GM13977 (cell line): Measurements from ENCODE around the gene ANXA4.

Experiments used
- DNase-seq: peaks from one replicate; pipeline ENCODE4 v3.0.0; 2012; ENCODE audit warnings: low spot score
- in situ Hi-C: fragments of 300-500 bp; cut with MboI; formaldehyde crosslinking; loops from one replicate; pipeline ENCODE4 v1.12.0; 2022; ENCODE audit warnings: low sequenced_read_pairs, low pct_unique_long_range_greater_than_20kb, mixed read lengths, inconsistent platforms; ENCODE audit not compliant: unreplicated experiment
- TF ChIP-seq, protein P1 (sequence below): IDR thresholded peaks from 2 replicates; pipeline ENCODE4 v1.5.1; 2012; ENCODE audit warnings: mild to moderate bottlenecking, control low read depth; ENCODE audit not compliant: insufficient read depth; ENCODE audit errors: extremely low read depth, missing control alignments

Gene ANXA4

DNA sequence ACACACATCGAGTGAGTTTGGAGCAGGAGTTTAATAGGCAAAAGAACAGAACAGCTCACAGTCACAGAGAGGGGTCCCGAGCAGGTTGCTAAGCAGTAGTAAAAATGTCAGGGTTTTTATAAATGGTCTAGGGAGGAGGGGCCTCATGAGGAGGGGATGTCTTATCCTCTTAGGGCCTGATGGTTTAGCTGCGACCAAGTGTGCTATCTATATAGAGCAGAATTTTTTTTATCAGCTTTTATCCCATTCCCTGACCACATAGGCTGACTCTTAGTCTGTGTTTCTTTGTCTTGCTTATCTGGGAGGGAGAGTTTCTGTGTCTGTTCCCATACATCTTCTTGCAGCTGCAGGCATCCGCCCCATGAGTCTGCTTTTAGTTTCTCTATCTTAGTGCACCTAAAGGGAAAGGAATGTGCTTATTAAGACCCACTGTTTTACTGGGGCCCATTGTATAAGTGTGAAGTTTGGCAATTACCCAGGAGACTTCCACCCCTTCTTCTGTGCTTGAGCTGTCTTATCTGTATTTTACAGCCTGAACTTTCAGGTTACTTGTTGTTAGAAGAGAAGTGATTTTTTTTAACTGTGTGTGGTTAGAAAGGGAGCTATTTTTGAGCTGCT is 57.1 kb downstream of the ANXA4 start:
- no peak for DNase-seq
- TF ChIP-seq, protein P1, sequence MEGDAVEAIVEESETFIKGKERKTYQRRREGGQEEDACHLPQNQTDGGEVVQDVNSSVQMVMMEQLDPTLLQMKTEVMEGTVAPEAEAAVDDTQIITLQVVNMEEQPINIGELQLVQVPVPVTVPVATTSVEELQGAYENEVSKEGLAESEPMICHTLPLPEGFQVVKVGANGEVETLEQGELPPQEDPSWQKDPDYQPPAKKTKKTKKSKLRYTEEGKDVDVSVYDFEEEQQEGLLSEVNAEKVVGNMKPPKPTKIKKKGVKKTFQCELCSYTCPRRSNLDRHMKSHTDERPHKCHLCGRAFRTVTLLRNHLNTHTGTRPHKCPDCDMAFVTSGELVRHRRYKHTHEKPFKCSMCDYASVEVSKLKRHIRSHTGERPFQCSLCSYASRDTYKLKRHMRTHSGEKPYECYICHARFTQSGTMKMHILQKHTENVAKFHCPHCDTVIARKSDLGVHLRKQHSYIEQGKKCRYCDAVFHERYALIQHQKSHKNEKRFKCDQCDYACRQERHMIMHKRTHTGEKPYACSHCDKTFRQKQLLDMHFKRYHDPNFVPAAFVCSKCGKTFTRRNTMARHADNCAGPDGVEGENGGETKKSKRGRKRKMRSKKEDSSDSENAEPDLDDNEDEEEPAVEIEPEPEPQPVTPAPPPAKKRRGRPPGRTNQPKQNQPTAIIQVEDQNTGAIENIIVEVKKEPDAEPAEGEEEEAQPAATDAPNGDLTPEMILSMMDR, result no peak
- in situ Hi-C loops, result no loop called here

DNA sequence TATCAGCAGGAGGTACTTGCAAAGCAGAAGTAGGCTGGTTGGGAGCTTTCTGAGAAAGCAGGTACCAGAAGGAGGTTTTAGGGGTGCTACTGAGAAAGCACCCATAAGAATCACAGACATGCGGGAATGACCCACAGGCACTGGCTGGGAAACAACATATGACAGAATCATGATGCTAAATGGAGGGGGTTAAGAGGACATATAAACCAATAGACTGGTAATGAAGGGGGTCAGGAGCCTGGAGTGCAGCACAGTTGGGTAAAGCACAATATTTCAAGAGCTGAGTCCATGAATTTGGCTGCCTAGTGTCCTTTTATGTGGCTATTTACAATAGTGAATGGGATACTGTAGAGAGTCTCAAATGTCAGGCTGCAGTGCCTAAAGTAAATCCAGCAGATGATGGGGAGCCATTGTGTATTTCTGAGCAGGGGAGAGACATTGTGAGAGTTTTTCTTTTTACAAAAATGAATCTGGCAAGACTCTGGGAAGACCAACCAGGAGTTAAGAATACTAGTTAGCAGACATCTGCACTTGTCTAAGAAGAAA is 59.9 kb downstream of the ANXA4 start:
- in situ Hi-C loops, result loop anchor here (25.0 kb wide), 1 partner anchor 240 kb away; no protein-coding TSS in a partner anchor
- DNase-seq, result no peak
- TF ChIP-seq, protein P1, result no peak

DNA sequence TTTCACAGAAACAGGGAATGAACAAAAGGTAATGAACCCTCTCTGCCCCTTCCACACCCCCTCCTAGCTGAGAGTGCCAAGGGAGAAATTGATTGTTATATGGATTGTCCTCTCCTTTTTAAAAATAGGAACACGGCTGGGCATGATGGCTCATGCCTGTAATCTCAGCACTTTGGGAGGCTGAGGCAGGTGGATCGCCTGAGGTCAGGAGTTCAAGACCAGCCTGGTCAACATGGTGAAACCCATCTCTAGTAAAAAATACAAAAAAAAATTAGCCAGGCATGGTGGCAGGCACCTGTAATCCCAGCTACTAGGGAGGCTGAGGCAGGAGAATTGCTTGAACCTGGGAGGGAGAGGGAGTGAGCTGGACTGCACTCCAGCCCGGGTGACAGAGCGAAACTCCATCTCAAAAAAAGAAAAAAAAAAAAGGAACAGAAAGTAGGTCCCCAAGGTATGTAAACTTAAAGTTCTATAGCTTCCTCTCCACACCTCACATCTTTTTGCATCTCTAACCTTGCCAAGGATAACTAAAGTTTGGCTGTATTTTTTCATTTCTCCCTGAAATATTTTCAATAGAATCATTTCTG is 60.9 kb downstream of the ANXA4 start:
- in situ Hi-C loops, result loop anchor here (25.0 kb wide), 1 partner anchor 241 kb away; no protein-coding TSS in a partner anchor
- peak; percentile 31 for DNase-seq

DNA sequence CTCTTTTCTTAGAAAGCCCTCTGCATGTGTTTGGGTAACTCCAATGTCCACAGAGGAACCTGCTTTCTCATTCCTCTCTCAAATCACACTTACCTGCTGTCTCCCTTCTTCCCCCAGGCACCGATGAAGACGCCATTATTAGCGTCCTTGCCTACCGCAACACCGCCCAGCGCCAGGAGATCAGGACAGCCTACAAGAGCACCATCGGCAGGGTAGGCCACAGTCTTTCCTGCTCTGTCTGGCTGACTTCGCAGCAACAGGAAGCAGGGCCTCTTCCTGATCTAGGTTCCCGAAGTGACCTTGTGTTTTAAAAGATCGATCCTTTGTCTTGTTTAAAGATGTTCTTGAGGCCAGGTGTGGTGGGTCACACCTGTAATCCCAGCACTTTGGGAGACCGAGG is 62.5 kb downstream of the ANXA4 start:
- no peak for DNase-seq
- in situ Hi-C loops, result loop anchor here (25.0 kb wide), 1 partner anchor 242 kb away; no protein-coding TSS in a partner anchor
- TF ChIP-seq, protein P1, result no peak

DNA sequence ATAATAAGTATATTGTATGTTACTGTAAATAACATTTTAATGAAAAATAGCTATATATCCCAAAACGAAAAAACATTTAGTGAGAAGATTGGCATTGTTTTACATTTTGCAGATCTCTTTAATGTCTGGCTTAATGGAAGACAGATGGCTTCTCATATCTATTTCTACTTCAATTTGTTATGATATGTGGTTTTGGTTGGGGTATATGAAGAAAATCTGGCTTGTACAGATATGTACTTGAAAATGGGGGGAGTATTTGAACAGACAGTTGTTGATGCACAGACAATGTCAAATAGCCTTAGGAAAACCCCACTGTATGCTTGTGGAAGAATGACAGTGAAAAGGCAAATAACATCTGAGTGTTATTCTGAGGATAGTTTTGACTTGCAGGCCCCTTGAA is 64.0 kb downstream of the ANXA4 start:
- DNase-seq, result no peak
- TF ChIP-seq, protein P1, result no peak
- in situ Hi-C loops, result loop anchor here (25.0 kb wide), 1 partner anchor 244 kb away; no protein-coding TSS in a partner anchor

DNA sequence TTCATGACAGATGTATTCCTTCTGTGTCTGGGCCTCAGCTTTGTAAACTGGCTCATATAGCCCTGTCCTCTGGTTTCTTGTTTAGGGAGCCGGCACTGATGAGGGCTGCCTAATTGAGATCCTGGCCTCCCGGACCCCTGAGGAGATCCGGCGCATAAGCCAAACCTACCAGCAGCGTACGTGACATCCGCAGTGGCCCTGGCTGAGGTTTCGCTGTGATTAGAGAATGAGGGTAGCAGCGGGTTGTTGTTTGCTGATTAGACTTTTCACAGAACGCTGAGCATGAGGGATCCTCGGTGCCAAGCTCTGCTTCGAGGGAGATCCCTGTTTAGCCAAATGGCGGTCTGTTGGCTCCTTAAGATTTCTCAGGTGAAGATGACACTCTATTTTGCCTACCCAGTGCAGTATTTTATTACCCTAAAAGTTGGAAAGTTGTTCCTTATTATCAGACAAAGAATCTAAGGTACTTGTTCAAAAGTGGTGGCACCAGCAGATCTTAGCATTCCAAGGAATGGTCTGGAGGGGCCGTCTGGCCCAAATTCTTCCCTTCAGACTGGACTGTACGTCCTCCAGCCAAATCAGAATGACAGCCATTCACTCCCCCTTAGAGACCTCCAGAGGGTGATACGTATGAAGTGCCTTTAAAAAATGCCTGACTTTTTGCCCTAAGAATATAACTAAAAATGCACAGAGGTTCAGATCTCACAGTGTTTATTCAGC is 66.0 kb downstream of the ANXA4 start:
- TF ChIP-seq, protein P1, result no peak
- DNase-seq, result no peak
- in situ Hi-C loops, result loop anchor here (25.0 kb wide), 1 partner anchor 246 kb away; no protein-coding TSS in a partner anchor

DNA sequence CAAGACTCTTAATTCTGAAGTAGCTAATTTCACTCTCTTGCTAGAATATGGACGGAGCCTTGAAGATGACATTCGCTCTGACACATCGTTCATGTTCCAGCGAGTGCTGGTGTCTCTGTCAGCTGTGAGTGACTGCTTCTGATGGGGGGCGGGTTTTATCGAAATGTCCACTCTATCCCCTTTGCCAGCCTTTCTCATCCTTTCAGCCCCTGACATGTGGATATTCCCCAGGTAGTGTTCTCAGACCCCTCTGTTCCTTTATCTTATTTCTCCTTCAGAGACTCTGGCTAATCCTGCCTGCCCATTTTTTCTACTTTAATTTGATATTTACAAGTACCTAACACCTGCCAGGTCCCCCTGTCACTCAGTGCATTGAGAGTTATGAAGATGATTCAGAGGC is 68.6 kb downstream of the ANXA4 start:
- in situ Hi-C loops, result loop anchor here (25.0 kb wide), 1 partner anchor 248 kb away; no protein-coding TSS in a partner anchor
- TF ChIP-seq, protein P1, result no peak
- no peak for DNase-seq
